K562 (cell line): Measurements from ENCODE around the gene BLID. TPM values are rescaled to one million over a fixed set of nuclear protein-coding genes. Genes with fewer than 3 reads are reported as not detected.

Experiments
- ARHGAP35 ChIP-seq: fragments of 450-650 bp; IDR thresholded peaks from 2 replicates; pipeline ENCODE4 v1.6.1; 2018; ENCODE audit not compliant: partially characterized antibody
- ARID3B ChIP-seq: fragments of 250-450 bp; sonication (Bioruptor Pico); IDR thresholded peaks from 2 replicates; pipeline ENCODE4 v1.4.0; 2020; ENCODE audit warnings: borderline replicate concordance
- BRF1 ChIP-seq: IDR thresholded peaks from 3 replicates; pipeline ENCODE4 v1.6.1; 2011; ENCODE audit warnings: borderline replicate concordance, mild to moderate bottlenecking; ENCODE audit not compliant: insufficient read length; ENCODE audit errors: extremely low read depth
- POLR3G ChIP-seq: IDR thresholded peaks from 2 replicates; pipeline ENCODE4 v1.6.1; 2011; ENCODE audit not compliant: insufficient read length, insufficient replicate concordance; ENCODE audit errors: extremely low read depth
- RERE ChIP-seq: sonication (generic); formaldehyde crosslinking; IDR thresholded peaks from 2 replicates; pipeline ENCODE4 v1.8.0; 2023; ENCODE audit warnings: missing genetic modification reagents, mild to moderate bottlenecking, borderline replicate concordance
- ZBTB1 ChIP-seq: sonication (generic); formaldehyde crosslinking; IDR thresholded peaks from 2 replicates; pipeline ENCODE4 v1.8.1; 2023; ENCODE audit warnings: missing genetic modification reagents, low read depth, mild to moderate bottlenecking, borderline replicate concordance
- polyA plus RNA-seq, 8 experiments: library from polyadenylated mRNA; depleted of rRNA in 4 of 8; stranded (reverse) in 5 of 8; unstranded in 3 of 8; fragments of >200 nt; fragmentation: Nextera tagmentation in 2 of 8; fragmentation: Illumina TruSeq in 1 of 8; extraction: Ambion mirVana in 2 of 8; extraction: Trizol in 1 of 8; gene quantifications; 2 replicates each; pipeline versions ENCODE4 v1.2.1 to v1.2.3, GENCODE V29; 2011 to 2014; ENCODE audit warnings: inconsistent platforms in 1 of 8, missing spikeins in 1 of 8
- total RNA-seq, 7 experiments: library from RNA; depleted of rRNA in 6 of 7; stranded (reverse); fragments of >200 nt in 6 of 7; fragmentation: Illumina TruSeq in 2 of 7; extraction: Trizol in 2 of 7; gene quantifications; 2 replicates each; pipeline versions ENCODE4 v1.2.1 to v1.2.3, GENCODE V29; 2011 to 2021; ENCODE audit warnings: low replicate concordance in 1 of 7

BLID gene
- total and polyA plus RNA-seq, 9 of the 15 experiments (the other 6 are each of a cell fraction or from before 2014, with no cell fraction given): not detected

GRCh38 chr11:122144752-122145151, 28.7 kb upstream of the BLID start (continued):
- TF ChIP-seq ARID3B (no peak), RERE (no peak), POLR3G (no peak), BRF1 (no peak), ZBTB1 (CRISPR knock-in tag) (no peak), ARHGAP35 (no peak)
- TF ChIP-seq, all 486 proteins: peak for 0
